Mucosa of gallbladder (tissue), 1 donor: ENCODE data around the gene MTMR3. TPM values are rescaled to one million over a fixed set of nuclear protein-coding genes. Genes with fewer than 3 reads are reported as not detected.
"Not testable (repeated sequence)": the region's sequence is repeated elsewhere in the genome, so short reads cannot be mapped to it uniquely, and the experiment has no call there.

ENCODE experiments used
- DNase-seq: peaks from one replicate; pipeline ENCODE4 v3.0.0-alpha.2; 2020; ENCODE audit warnings: low spot score
- total RNA-seq: library from RNA; stranded (reverse); gene quantifications from one replicate; pipeline ENCODE4 v1.2.1, GENCODE V29; 2021
- donor health status: DM: no; HTN: no; CAD: no.

Gene MTMR3
- 50.7 TPM for total RNA-seq

DNA sequence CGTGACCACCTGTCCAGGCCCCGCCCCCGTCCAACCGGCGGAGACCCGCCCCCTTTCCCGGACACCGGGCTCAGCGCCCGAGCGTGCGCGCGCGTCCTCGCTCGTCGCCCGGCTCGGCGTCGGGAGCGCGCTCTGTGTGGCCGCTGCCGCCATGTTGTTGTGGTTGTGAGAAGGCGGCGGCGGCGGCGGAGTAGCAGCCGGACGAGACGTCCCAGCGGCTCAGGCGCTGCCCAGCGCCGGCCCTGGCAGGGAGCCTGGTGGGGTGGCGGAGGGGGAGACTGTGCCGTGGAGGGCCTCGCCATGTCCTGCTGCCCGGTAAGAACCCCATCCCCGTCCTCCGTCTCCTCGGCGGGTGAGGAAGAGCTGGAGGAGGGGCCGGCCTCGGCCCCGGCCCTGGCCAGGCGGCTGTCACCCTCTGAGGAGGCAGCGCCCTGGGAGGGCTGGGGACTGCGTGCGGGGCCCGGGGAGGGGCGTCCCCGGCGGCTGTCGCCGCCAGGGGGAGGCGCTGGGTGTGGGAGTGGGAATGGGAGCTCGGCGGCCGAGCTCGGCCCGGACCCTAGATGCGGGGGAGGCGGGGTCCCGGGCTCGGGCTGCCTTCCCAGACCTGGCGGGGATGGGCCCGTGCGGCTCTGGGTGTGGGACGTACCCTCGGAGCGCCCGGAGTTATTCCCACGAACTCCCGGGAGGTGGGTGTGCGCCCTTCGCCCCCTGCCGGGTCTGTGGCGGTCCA is at the start of gene MTMR3:
Gene MTMR3 (plus strand): TSS at position 130 of the 730 bp plus-strand sequence. CDS start 87,886 bp downstream, outside the sequence.
- peak; percentile 96 for DNase-seq

GRCh38 chr22:29833392-29833965 is 49.5 kb upstream of the MTMR3 start:
- DNase-seq = no peak

- DNase-seq = no peak
These were observed 48.9 kb upstream of the MTMR3 start for GRCh38 chr22:29834046-29834445.

DNA sequence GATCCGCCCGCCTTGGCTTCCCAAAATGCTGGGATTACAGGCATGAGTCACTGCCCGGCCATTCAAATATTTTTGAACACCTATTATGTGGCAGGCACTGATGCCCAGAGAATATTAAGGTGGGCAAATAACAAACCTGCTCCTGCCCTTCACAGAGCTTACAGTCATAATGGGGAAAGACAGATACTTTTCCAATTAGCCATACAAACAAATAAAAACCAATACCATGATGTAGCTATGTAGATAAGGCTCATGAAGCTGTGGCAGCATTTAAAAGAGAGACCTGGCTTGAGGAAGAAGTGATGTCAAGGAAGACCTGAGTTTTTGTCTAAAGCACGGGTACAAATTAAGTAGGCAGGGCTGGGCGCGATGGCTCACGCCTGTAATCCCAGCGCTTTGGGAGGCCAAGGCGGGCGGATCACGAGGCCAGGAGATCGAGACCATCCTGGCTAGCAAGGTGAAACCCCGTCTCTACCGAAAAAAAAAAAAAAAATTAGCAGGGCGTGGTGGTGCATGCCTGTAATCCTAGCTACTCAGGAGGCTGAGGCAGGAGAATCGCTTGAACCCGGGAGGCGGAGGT is 46.1 kb upstream of the MTMR3 start:
- DNase-seq = not testable (repeated sequence)

DNA sequence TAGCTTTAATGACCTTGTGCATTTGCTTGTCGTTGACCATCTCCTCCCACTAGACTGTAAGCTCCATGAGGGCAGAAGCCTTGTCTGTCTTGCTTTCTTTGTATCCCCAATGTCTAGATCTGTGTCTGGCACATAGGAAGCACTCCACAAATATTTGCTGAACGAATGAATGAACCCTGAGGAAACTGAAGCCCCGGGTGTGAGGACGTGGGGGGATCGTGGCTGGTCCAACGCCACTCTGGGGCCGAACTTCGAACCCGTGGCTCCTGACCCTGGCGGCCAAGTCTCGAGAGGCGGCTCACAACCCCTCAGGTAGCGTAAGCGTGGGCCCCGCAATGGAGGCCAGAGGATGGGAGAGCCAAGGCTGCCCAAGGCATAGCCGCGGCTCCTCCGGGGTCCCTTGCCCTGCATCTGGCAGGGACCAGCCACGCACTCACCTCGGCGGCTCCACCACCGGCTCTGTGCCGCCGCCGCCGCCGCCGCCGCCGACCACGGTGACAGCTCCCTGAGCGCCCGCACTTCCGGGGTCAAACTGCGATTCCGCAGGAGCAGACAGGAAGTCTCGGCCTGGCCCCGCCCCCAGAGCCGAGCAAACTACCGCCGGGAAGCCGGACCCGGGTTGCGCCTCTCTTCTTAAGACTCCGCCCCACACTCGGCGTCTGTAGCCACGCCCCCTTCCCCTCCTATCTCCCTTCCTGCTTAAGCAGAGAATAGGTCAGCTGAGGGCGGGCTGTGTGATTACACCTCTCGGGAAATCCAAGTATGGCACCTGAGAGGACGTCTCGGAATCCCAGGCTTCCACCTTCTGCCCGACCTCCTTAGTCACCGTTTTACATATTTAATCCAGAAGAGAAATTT is 45.0 kb upstream of the MTMR3 start, which contains the start of gene ASCC2:
Gene ASCC2 (minus strand): TSS at position 534 of the 858 bp plus-strand sequence. CDS start 5,949 bp downstream, outside the sequence.
- peak; percentile 99 for DNase-seq

- DNase-seq = no peak
These were observed 44.4 kb upstream of the MTMR3 start for GRCh38 chr22:29838599-29838956.

DNA sequence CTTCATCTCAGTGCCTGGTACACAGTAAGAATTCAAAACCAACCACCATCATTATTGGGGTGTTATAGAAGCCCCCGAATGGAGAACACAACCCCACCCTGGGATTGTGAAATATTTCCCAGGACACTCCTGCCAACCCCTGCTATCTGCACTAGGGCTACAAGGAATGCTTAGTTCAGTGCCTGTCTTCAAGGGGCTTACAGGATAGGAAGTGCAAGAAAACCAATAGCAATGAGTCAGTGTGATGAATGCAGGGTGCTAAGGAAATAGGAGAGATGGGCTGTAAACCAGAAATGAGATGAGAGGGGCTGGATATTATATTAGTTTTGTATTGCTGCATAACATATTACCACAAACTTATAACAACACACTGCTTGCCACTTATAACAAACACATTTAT is 43.9 kb upstream of the MTMR3 start:
- DNase-seq = no peak

DNA sequence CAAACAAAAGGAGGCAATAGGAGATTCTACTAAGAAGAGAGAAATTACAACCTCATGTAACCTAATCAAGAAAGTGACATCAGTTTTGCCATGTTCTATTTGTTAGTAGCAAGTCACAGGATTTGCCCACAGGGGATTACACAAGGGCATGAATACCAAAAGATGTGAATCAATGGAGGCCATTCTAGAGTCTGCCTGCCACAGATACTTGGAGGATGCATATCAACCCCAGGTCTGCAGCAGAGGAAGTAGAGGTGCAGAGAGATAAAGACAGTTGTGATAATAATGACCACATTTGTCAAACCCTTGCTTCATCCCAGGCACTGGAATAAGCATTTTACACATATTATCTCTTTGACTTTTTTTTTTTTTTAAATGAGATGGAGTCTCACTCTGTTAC is 42.5 kb upstream of the MTMR3 start:
- DNase-seq = no peak

GRCh38 chr22:29842172-29842571 is 40.8 kb upstream of the MTMR3 start:
- DNase-seq = no peak

DNA sequence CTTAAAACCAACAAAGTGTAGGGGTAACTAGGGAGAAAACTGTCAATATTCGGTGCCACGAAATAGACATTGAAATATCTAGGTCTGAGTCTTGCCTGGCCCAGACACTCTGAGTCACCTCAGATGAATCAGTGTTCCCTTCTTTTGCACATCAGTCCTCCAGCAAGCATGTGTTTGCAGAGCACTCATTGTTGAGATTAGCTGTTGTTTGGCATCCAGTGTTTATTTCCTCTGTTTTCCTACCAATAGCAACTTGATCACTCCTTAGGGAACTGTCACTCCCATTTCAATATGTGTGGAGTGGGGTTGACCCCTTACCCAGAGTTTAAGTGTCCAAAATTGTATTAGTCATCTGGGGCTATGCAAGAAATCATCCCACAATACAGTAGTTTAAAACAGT is 40.2 kb upstream of the MTMR3 start:
- DNase-seq = no peak

GRCh38 chr22:29846290-29846689 is 36.7 kb upstream of the MTMR3 start:
- DNase-seq = no peak

- DNase-seq = no peak
These were observed 34.9 kb upstream of the MTMR3 start for GRCh38 chr22:29848111-29848510.

DNA sequence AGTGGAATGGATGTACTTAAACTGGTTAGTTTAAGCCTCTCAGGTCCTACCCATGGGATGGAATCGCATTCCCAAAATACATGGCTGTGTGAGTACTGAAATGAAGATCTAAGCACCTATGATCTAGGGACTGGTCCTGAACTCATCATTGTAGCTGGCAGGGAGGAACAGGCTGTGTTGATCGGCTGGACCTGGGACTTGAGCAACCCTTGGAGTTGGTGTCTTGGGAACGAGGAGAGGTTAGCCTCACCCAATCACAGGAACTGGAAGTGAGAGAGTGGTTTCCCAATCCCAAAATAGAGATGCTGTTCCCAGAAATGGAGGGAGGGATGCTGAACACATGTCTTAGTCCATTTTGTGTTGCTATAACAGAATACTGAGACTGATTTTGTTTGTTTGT is 28.5 kb upstream of the MTMR3 start:
- DNase-seq = no peak

DNA sequence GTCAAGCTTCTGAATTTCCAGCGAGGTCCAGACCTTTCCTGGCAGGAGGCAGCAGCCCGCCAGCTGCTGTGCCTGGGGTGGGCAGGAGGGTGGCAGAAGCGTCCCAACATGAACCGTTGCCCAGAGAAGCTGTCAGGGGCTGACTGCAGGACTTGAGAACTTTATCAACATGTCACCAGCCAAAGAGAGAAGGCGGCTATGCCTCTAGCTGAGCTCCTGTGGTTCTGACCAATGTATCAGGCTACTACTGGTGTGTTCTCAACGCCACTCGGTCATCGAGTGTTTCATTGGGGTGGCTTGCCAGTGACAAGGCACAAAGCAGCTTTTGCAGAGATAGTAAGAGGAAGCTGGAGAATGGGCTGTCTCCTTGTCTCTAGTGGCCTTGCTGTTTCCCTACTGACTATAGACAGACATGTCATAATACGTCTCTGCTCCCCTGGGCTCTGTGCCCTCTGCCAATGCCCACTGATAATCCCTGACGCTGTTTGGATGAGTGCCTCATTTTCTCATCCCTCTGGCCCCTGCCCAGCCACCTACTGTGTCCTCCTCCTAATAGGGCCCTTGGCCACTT is 27.3 kb upstream of the MTMR3 start:
- no peak for DNase-seq

- DNase-seq = no peak
These were observed 26.5 kb upstream of the MTMR3 start for GRCh38 chr22:29856496-29856895.

GRCh38 chr22:29859030-29859429 is 23.9 kb upstream of the MTMR3 start:
- not testable (repeated sequence) for DNase-seq

DNA sequence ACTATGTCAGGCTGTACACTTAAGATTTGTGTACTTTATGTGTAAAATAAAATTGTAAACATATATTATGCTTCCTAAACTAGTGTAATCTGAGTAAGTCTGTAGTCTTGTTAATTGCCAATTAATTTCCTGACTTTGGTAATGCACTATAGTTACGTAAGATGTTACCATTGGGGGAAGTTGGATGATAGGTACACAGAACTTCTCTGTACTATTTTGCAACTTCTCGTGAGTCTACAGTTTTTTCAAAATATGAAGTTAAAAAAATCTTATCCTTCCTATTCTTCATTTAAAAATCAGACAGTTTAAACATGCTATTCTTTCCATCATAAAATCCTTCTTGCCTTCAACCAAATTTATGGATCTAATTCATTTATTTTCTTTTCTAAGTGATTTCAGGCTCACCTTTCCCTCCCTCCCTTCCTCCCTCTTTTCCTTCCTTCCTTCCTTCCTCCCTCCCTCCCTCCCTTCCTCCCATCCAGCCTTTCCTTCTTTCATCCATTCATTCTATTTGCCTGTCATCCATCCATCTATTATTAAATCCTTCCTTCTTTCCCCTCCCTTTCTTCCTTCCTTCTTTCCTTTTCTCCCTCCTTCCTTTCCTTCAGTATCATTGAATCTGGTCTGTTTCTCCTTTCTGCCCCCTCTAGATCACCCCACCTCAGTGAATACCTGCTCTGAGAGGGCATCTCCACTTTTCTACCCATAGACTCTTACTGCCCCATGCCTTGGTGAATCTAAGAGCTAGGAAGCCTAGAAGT is 22.8 kb upstream of the MTMR3 start:
- DNase-seq = no peak

- DNase-seq = no peak
These were observed 21.2 kb upstream of the MTMR3 start for GRCh38 chr22:29861672-29862297.

GRCh38 chr22:29865572-29865971 is 17.4 kb upstream of the MTMR3 start:
- DNase-seq = not testable (repeated sequence)

DNA sequence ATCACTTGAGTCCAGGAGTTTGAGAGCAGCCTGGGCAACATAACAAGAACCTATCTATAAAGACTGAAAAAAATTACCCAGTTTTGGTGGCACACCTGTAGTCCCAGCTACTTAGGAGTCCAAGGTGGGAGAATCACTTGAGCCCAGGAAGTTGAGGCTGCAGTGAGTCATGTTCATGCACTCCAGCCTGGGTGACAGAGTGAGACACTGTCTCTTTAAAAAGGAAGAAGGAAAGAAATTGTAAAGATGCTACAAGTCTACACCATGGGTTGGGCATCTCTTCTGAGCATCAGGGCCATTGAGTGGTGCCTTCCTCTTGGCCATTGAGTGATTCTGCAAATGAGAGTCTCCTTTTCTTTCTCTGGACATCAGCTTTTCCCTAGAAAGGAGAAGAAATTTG is 15.7 kb upstream of the MTMR3 start:
- no peak for DNase-seq

DNA sequence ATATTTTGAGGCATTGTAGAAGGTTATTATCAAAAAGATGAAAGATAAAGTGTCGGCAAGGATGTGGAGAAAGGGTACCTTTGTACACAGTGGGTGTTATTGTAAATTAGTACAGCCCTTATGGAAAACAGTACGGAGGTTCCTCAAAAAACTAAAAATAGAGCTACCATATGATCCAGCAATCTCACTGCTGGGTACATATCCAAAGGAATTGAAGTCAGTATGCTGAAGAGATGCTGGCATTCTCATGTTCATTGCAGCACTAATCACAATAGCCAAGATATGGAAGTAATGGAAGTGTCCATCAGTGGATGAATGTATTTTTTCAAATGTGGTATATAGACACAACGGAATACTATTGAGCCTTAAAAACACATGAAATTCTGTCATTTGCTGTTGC is 15.1 kb upstream of the MTMR3 start:
- DNase-seq = no peak
